WI38 (cell line): Measurements from ENCODE around the gene RAPSN.

Source experiments
- H3K4me3 ChIP-seq: 2 replicates; pipeline ENCODE4 v1.5.1; 2011; ENCODE audit warnings: low read depth, mild to moderate bottlenecking, control low read depth, low read length
- TF ChIP-seq, protein P1 (sequence below): IDR thresholded peaks from 2 replicates; pipeline ENCODE4 v1.5.1; 2012; ENCODE audit warnings: low read depth, mild to moderate bottlenecking, control low read depth, low read length

RAPSN gene

DNA sequence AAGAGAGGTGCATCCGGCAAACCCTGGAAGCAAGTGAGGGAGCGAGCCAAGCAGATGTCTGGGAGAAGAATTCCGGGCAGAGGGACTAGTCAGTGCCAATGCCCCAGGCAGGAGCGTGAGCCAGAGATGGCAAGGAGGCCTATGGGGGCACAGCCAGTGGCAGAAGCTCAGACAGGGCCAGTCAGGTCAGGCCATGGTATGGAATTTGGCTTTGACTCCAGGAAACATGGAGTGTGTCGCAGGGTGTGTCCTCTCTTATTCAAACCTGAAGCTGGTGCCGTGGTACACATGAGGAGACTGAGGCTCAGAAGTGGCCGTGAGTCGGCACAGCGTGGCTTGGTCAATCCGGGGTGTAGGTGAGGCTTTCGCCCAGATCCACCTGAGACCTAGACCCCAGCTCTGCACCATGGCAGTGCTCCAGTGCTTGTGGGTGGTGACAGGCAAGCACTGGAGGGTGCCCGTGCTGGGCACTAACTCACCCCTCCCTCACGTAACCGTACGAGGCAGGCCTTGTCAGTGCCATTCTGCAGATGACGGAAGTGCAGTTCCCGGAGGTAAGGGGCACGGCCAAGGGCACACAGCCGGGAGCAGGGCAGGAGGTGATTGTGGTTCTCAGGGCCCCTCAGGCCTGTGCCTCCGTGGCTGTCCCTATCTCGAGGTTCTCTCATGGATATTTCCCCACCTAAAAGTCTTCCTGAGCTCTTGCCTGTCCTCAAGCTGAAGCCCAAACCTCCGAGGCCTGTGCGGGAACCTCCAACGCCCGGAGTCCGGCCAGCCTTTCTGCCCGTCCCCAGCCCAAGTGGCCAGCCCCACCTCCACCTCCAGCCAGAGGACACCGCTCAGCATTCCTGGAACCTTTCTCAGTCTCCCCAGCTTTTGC, 60.0 kb downstream of the RAPSN start:
- no peak overlapping the region for H3K4me3 ChIP-seq
- TF ChIP-seq, protein P1, sequence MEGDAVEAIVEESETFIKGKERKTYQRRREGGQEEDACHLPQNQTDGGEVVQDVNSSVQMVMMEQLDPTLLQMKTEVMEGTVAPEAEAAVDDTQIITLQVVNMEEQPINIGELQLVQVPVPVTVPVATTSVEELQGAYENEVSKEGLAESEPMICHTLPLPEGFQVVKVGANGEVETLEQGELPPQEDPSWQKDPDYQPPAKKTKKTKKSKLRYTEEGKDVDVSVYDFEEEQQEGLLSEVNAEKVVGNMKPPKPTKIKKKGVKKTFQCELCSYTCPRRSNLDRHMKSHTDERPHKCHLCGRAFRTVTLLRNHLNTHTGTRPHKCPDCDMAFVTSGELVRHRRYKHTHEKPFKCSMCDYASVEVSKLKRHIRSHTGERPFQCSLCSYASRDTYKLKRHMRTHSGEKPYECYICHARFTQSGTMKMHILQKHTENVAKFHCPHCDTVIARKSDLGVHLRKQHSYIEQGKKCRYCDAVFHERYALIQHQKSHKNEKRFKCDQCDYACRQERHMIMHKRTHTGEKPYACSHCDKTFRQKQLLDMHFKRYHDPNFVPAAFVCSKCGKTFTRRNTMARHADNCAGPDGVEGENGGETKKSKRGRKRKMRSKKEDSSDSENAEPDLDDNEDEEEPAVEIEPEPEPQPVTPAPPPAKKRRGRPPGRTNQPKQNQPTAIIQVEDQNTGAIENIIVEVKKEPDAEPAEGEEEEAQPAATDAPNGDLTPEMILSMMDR = no peak

DNA sequence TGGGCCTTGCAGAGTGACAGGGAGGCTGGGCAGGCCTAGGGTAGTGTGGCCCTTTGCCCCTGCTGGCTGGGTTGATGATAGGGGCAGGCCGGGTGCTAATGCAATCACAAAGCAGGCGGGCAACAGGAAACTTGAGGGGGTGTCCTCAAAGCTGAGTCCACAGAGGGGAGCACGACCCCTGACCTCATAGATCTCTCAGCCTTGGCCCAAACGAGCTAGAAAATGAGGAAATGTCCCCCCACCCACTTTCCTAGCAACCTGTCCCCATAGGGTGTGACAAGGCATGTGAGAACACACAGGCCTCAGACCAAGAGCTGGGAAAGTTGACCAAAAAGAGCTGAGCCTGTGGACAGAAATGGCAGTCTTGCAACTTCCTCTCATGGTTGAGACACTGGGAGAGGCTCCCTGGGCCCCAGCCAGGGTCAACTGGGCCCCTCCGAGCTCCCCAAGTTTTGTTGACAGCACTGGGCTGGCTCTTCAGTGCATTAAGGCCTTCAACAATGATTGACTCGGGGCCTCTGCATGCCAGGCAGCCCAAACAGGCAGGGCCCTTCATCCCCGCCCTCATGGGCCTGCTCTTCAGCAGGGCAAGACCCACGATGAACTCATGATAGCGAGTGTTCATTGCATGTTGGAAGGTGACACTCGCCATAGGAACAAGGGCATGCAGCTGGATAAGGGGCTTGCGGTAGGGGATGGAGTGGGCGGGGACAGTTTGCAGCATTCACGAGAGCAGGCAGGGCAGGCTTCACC, 60.8 kb downstream of the RAPSN start:
- H3K4me3 ChIP-seq = no peak overlapping the region
- TF ChIP-seq, protein P1 = no peak
